ENCODE measurements around the gene ARHGAP24. TPM values are rescaled to one million over a fixed set of nuclear protein-coding genes. Genes with fewer than 3 reads are reported as not detected.

ARHGAP24 gene
- total RNA-seq, 2 experiments from 2014 or later = 0.22 to 0.70 TPM

GRCh38 chr4:85522836-85523235 is 47.9 kb downstream of the ARHGAP24 start:
- CTCF ChIA-PET = no interaction called here

GRCh38 chr4:85527815-85528214 is 52.9 kb downstream of the ARHGAP24 start:
- ATAC-seq (no peak), DNase-seq (no peak)
- Mint-ChIP-seq H3K4me3 (no peak overlapping the region), H3K36me3 (ENCODE audit: low read depth) (no peaks in the 10 kb centered on the region), H3K4me1 (ENCODE audit: low read depth) (no peaks in the 10 kb centered on the region), H3K27me3 (no peaks in the 10 kb centered on the region), H3K27ac (no peak overlapping the region), H3K9me3 (no peaks in the 10 kb centered on the region)
- intact Hi-C loops (cut with micrococcal nuclease) = no loop called here
- TF ChIP-seq CTCF (IDR thresholded peaks at IDR 0.05) = no peak
- CTCF ChIA-PET = no interaction called here
- POLR2A ChIA-PET = no interaction called here

More at GRCh38 chr4:85522836-85523235, 47.9 kb downstream of the ARHGAP24 start:
- Mint-ChIP-seq H3K27ac (no peak overlapping the region), H3K9me3 (no peaks in the 10 kb centered on the region), H3K4me1 (ENCODE audit: low read depth) (no peaks in the 10 kb centered on the region), H3K4me3 (no peak overlapping the region), H3K36me3 (ENCODE audit: low read depth) (no peaks in the 10 kb centered on the region), H3K27me3 (no peaks in the 10 kb centered on the region)
- DNase-seq (no peak), ATAC-seq (no peak)
- POLR2A ChIA-PET = no interaction called here
- TF ChIP-seq CTCF (IDR thresholded peaks at IDR 0.05) = no peak
- intact Hi-C loops (cut with micrococcal nuclease) = no loop called here

GRCh38 chr4:85531560-85532341 is 56.8 kb downstream of the ARHGAP24 start:
- intact Hi-C loops (cut with micrococcal nuclease) = no loop called here
- no peak overlapping the region for H3K4me3 Mint-ChIP-seq

DNA sequence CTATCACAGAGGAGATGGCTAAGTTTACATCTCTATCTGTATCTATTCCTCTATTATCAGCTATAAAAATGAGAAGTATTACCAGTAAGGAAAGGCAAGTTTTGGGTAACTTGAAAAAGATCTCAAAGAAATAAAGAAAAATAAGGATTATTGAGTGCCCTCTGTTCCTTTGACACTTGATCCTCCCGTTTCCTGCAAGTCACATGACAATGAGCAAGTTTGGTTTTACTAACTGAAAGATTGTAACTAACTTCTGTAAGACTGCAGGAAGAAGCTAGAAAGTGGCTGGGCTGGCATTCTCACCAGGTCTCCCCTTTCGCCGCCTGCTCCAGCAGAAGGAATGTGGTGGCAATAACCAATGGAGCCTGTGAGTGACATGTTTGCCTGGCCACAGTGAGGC is 59.2 kb downstream of the ARHGAP24 start:
- ChIA-PET POLR2A (no interaction called here), CTCF (no interaction called here)
- intact Hi-C loops (cut with micrococcal nuclease) = no loop called here
- H3K4me1 Mint-ChIP-seq (ENCODE audit: low read depth) = no peaks in the 10 kb centered on the region
- ATAC-seq (no peak), DNase-seq (no peak)
- no peak for TF ChIP-seq CTCF (IDR thresholded peaks at IDR 0.05)
- no peaks in the 10 kb centered on the region for H3K36me3 Mint-ChIP-seq (ENCODE audit: low read depth)
- H3K27ac Mint-ChIP-seq = no peak overlapping the region
- no peak overlapping the region for H3K4me3 Mint-ChIP-seq
- H3K27me3 Mint-ChIP-seq = no peaks in the 10 kb centered on the region
- H3K9me3 Mint-ChIP-seq = no peaks in the 10 kb centered on the region

More at GRCh38 chr4:85531560-85532341, 56.8 kb downstream of the ARHGAP24 start:
- POLR2A ChIA-PET = no interaction called here
- DNase-seq (no peak), ATAC-seq (no peak)
- Mint-ChIP-seq H3K9me3 (no peaks in the 10 kb centered on the region), H3K4me1 (ENCODE audit: low read depth) (no peaks in the 10 kb centered on the region), H3K27ac (no peak overlapping the region), H3K27me3 (no peaks in the 10 kb centered on the region), H3K36me3 (ENCODE audit: low read depth) (no peaks in the 10 kb centered on the region)
- CTCF ChIA-PET = no interaction called here
- TF ChIP-seq CTCF (IDR thresholded peaks at IDR 0.05) = no peak

DNA sequence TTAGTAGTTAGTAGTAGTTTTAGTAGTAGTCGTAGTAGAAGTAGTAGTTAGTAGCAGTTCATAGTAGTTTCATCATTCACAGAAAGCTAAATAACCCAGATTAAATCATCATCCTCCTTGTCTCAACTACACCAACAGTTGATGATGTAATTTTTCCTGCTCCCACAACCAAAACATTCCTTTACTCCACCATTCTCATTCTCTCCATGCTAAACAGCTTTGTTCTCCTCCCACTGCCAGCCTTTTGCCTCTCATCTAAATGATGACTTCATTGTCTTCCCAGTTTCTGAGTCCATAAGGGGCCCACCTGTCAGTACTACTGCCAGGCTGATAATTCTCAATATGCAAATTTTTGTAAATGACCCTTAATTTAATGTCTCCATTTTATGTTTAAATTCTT is 68.9 kb downstream of the ARHGAP24 start:
- H3K4me3 Mint-ChIP-seq = no peak overlapping the region
- no peaks in the 10 kb centered on the region for H3K36me3 Mint-ChIP-seq (ENCODE audit: low read depth)
- intact Hi-C loops (cut with micrococcal nuclease) = no loop called here
- DNase-seq (no peak), ATAC-seq (no peak)
- TF ChIP-seq CTCF (IDR thresholded peaks at IDR 0.05) = no peak
- ChIA-PET CTCF (interaction anchor here (1.2 kb wide), 1 partner anchor 205 kb away, joined by 3 read pairs; no protein-coding TSS in a partner anchor), POLR2A (no interaction called here)
- peaks cover 2% of the 10 kb centered on the region for H3K9me3 Mint-ChIP-seq
- H3K4me1 Mint-ChIP-seq (ENCODE audit: low read depth) = no peaks in the 10 kb centered on the region
- H3K27ac Mint-ChIP-seq = no peak overlapping the region
- no peaks in the 10 kb centered on the region for H3K27me3 Mint-ChIP-seq
